Endothelial cell of umbilical vein (primary cell): ENCODE measurements around the gene CNTFR. TPM values are rescaled to one million over a fixed set of nuclear protein-coding genes. Genes with fewer than 3 reads are reported as not detected.

Experiments
- BruUV-seq: library from RNA; stranded (reverse); fragments of 400-500 nt; replicated peaks from 2 replicates; lab custom pipeline; 2021; lab: Mats Ljungman, UMichigan
- CTCF ChIA-PET: fragments of 300-600, 350-600 bp; sonication (Branson Sonifier 250); formaldehyde crosslinking; loops from one replicate; lab custom pipeline; 2021; ENCODE audit warnings: antibody characterized with exemption, inconsistent platforms; lab: Charles Lee
- POLR2A ChIA-PET: fragments of 300-600, 350-600 bp; sonication (Branson Sonifier 250); formaldehyde crosslinking; loops from one replicate; lab custom pipeline; 2021; ENCODE audit warnings: antibody characterized with exemption, inconsistent platforms; lab: Charles Lee
- DNase-seq: peaks from one replicate; pipeline ENCODE4 v3.0.0-alpha.2; 2011; ENCODE audit warnings: low read depth, low spot score
- FAIRE-seq: peaks from 2 replicates; lab custom pipeline; 2011; peaks lifted over from hg19 to GRCh38; lab: Jason Lieb, UNC
- H2AFZ ChIP-seq: 2 replicates; pipeline ENCODE4 v1.6.0; 2012; ENCODE audit warnings: low read depth, low read length, control low read depth, inconsistent platforms
- H3K27ac ChIP-seq: 2 replicates; pipeline ENCODE4 v1.5.1; 2011; ENCODE audit warnings: low read depth, mild to moderate bottlenecking, control low read depth, low read length, moderate library complexity; ENCODE audit not compliant: insufficient read depth
- H3K27me3 ChIP-seq, 2 experiments: 2 replicates each; pipeline versions ENCODE4 v1.6.0 to v1.6.1; 2011; ENCODE audit warnings: low read length in 2 of 2, mixed read lengths in 1 of 2; ENCODE audit not compliant: control insufficient read depth in 2 of 2, insufficient read depth in 2 of 2
- H3K36me3 ChIP-seq, 2 experiments: 2 replicates in 1 of 2; 3 replicates in 1 of 2; pipeline ENCODE4 v1.5.1; 2011; ENCODE audit warnings: low read length in 2 of 2, mild to moderate bottlenecking in 1 of 2, moderate library complexity in 1 of 2; ENCODE audit not compliant: control insufficient read depth in 2 of 2, insufficient read depth in 2 of 2; ENCODE audit errors: extremely low read depth in 1 of 2
- H3K4me1 ChIP-seq: 3 replicates; pipeline ENCODE4 v1.5.1; 2011; ENCODE audit warnings: mild to moderate bottlenecking, low read length; ENCODE audit not compliant: control insufficient read depth, insufficient read depth; ENCODE audit errors: extremely low read depth
- H3K4me2 ChIP-seq: 2 replicates; pipeline ENCODE4 v1.6.1; 2011; ENCODE audit warnings: low read length, control low read depth, mixed read lengths; ENCODE audit not compliant: insufficient read depth
- H3K4me3 ChIP-seq, 3 experiments: fragments of 200-600 bp in 1 of 3; sonication (generic), shearing (Covaris generic) in 1 of 3; replicated peaks in 1 of 3; 2 replicates each; pipeline ENCODE4 v1.5.1; 2011 to 2016; ENCODE audit warnings: control low read depth in 3 of 3, low read length in 3 of 3, mild to moderate bottlenecking in 2 of 3, inconsistent platforms in 1 of 3, low read depth in 1 of 3, moderate library complexity in 1 of 3; ENCODE audit not compliant: insufficient read depth in 1 of 3
- H3K79me2 ChIP-seq: 2 replicates; pipeline ENCODE4 v1.6.0; 2012; ENCODE audit warnings: low read length, inconsistent platforms; ENCODE audit not compliant: control insufficient read depth, insufficient read depth
- H3K9ac ChIP-seq: replicated peaks from 2 replicates; pipeline ENCODE3; 2011; ENCODE audit warnings: low read length, control low read depth; ENCODE audit not compliant: insufficient read depth; ENCODE audit errors: extremely low read depth
- H3K9me1 ChIP-seq: replicated peaks from 3 replicates; pipeline ENCODE4 v1.6.0; 2011; ENCODE audit warnings: mild to moderate bottlenecking, low read length; ENCODE audit not compliant: control insufficient read depth, insufficient read depth; ENCODE audit errors: extremely low read depth
- H3K9me3 ChIP-seq: replicated peaks from 2 replicates; pipeline ENCODE4 v1.5.1; 2012; ENCODE audit warnings: low read length, inconsistent platforms; ENCODE audit not compliant: control insufficient read depth, insufficient read depth
- H4K20me1 ChIP-seq: replicated peaks from 2 replicates; pipeline ENCODE3; 2011; ENCODE audit warnings: mild to moderate bottlenecking, low read length; ENCODE audit not compliant: control insufficient read depth, insufficient read depth; ENCODE audit errors: extremely low read depth
- FOS ChIP-seq: IDR thresholded peaks from 2 replicates; pipeline ENCODE4 v1.6.1; 2011; ENCODE audit warnings: mild to moderate bottlenecking, low read length, moderate library complexity, borderline replicate concordance; ENCODE audit not compliant: insufficient read depth
- GATA2 ChIP-seq: IDR thresholded peaks from 2 replicates; pipeline ENCODE4 v1.7.0; 2011; ENCODE audit warnings: low read depth, mild to moderate bottlenecking, moderate library complexity, mixed read lengths, low read length; ENCODE audit not compliant: insufficient read length, insufficient read depth
- JUN ChIP-seq: IDR thresholded peaks from 2 replicates; pipeline ENCODE4 v1.6.1; 2011; ENCODE audit warnings: borderline replicate concordance, low read depth; ENCODE audit not compliant: insufficient read length, insufficient read depth
- MYC ChIP-seq: IDR thresholded peaks from one replicate; pipeline ENCODE4 v1.6.1; 2011; ENCODE audit warnings: mild to moderate bottlenecking, low read depth, low read length
- POLR2A ChIP-seq: IDR thresholded peaks from 2 replicates; pipeline ENCODE4 v1.6.1; 2012; ENCODE audit warnings: low read depth, mild to moderate bottlenecking, control low read depth, low read length
- POLR2AphosphoS5 ChIP-seq: IDR thresholded peaks from 2 replicates; pipeline ENCODE4 v1.6.1; 2012; ENCODE audit warnings: low read depth, mild to moderate bottlenecking, control low read depth, low read length, moderate library complexity; ENCODE audit not compliant: insufficient read depth
- dilution Hi-C: fragments of 300-500 bp; cut with MboI; formaldehyde crosslinking; loops from one replicate; pipeline ENCODE4 v1.15.0; 2019; ENCODE audit warnings: low sequenced_read_pairs; ENCODE audit not compliant: extremely low pct_ligation_motif_present
- intact Hi-C: fragments of 100-400 bp; cut with micrococcal nuclease; formaldehyde crosslinking; loops from one replicate; pipeline ENCODE4 v1.10.0; 2022
- polyA plus RNA-seq, 4 experiments: library from polyadenylated mRNA; depleted of rRNA in 3 of 4; stranded (reverse) in 3 of 4; unstranded in 1 of 4; fragments of >200 nt; gene quantifications; 2 replicates each; pipeline versions ENCODE4 v1.2.1 to v1.2.3, GENCODE V29; 2011 to 2012; ENCODE audit warnings: missing spikeins in 1 of 4
- total RNA-seq: library from RNA; stranded (reverse); gene quantifications from 2 replicates; pipeline ENCODE4 v1.2.3, GENCODE V29; 2021
- TF ChIP-seq, protein P1 (sequence below): IDR thresholded peaks from 2 replicates; pipeline ENCODE4 v1.6.1; 2011; ENCODE audit not compliant: insufficient read depth, insufficient read length
- TF ChIP-seq, protein P2 (sequence below), 2 donors: IDR thresholded peaks; 1 replicate in 1 of 2; 2 replicates in 1 of 2; pipeline ENCODE4 v1.5.1; 2011; ENCODE audit warnings: low read length in 2 of 2, mild to moderate bottlenecking in 2 of 2, moderate library complexity in 2 of 2, control low read depth in 1 of 2, inconsistent platforms in 1 of 2, low read depth in 1 of 2; ENCODE audit not compliant: insufficient read depth in 1 of 2; ENCODE audit errors: extremely low read depth in 1 of 2

The CNTFR gene
- total and polyA plus RNA-seq, 2 donors (not counting 3 experiments of a cell fraction or from before 2014, with no cell fraction given) = not detected

DNA sequence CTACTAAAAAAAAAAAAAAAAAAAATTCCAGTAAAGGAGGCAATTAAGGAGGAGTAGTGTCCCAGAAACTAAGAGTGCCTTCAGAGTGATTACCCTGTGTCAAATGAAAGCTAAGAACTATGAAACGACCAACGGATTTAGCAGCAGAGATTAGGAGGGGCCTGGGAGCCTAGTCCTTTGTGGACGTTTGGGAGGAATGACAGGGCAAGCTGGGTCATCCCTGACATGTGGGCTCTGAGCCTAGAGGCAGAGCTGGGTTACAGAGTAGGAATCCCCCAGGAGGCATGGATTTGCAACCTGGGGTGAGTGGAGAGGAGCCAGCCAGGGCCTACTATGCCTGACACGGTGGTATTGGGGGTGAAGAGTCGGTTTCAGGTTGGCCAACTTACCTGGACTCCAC lies 43.6 kb upstream of the CNTFR start:
- Histone ChIP-seq H3K9me1 (no peaks in the 10 kb centered on the region), H3K4me2 (no peak overlapping the region), H3K4me1 (peaks cover 20% of the 10 kb centered on the region), H3K36me3 (peaks cover 0 to 2% of the 10 kb centered on the region in 2 experiments), H3K9me3 (no peaks in the 10 kb centered on the region), H3K4me3 (no peak overlapping the region), H3K9ac (no peak overlapping the region), H3K79me2 (peaks cover 19% of the 10 kb centered on the region), H4K20me1 (no peaks in the 10 kb centered on the region), H3K27ac (no peak overlapping the region), H3K27me3 (peaks cover 26 to 32% of the 10 kb centered on the region in 2 experiments), H2AFZ (no peak overlapping the region)
- no TSS peak for BruUV-seq
- ChIA-PET POLR2A (no interaction called here), CTCF (interaction anchor here (0.6 to 4.0 kb wide), 21 partner anchors 8 to 229 kb away, joined by 3 to 130 read pairs (median 7); partner anchors contain the start of genes CCL21, DCTN3, GALT and IL11RA)
- TF ChIP-seq POLR2AphosphoS5 = no peak
- dilution Hi-C loops (no loop called here), intact Hi-C loops (no loop called here)
- FAIRE-seq (no peak), DNase-seq (no peak)

GRCh38 chr9:34630402-34631154 lies 41.1 kb upstream of the CNTFR start:
- Histone ChIP-seq H3K4me3 (no peak overlapping the region), H3K4me1 (peaks cover 10% of the 10 kb centered on the region), H3K27ac (no peak overlapping the region), H2AFZ (no peak overlapping the region), H3K36me3 (peaks cover 0 to 2% of the 10 kb centered on the region in 2 experiments), H3K4me2 (no peak overlapping the region), H3K9me1 (no peaks in the 10 kb centered on the region), H3K9ac (no peak overlapping the region), H4K20me1 (no peaks in the 10 kb centered on the region), H3K9me3 (no peaks in the 10 kb centered on the region), H3K79me2 (peaks cover 4% of the 10 kb centered on the region), H3K27me3 (peaks cover 50 to 58% of the 10 kb centered on the region in 2 experiments)
- ChIA-PET POLR2A (no interaction called here), CTCF (interaction anchor here (0.7 to 1.0 kb wide), 3 partner anchors 10 to 72 kb away, joined by 3 read pairs; partner anchors contain the start of gene DCTN3)
- FAIRE-seq = no peak
- BruUV-seq = no TSS peak
- DNase-seq = no peak
- intact Hi-C loops = no loop called here
- no peak for TF ChIP-seq JUN
- no peak for TF ChIP-seq POLR2AphosphoS5
- TF ChIP-seq, protein P1, sequence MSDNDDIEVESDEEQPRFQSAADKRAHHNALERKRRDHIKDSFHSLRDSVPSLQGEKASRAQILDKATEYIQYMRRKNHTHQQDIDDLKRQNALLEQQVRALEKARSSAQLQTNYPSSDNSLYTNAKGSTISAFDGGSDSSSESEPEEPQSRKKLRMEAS = no peak
- TF ChIP-seq, protein P2, sequence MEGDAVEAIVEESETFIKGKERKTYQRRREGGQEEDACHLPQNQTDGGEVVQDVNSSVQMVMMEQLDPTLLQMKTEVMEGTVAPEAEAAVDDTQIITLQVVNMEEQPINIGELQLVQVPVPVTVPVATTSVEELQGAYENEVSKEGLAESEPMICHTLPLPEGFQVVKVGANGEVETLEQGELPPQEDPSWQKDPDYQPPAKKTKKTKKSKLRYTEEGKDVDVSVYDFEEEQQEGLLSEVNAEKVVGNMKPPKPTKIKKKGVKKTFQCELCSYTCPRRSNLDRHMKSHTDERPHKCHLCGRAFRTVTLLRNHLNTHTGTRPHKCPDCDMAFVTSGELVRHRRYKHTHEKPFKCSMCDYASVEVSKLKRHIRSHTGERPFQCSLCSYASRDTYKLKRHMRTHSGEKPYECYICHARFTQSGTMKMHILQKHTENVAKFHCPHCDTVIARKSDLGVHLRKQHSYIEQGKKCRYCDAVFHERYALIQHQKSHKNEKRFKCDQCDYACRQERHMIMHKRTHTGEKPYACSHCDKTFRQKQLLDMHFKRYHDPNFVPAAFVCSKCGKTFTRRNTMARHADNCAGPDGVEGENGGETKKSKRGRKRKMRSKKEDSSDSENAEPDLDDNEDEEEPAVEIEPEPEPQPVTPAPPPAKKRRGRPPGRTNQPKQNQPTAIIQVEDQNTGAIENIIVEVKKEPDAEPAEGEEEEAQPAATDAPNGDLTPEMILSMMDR (IDR thresholded peaks at IDR 0.05; ENCODE audit: extremely low read depth in 1 of 2, insufficient read depth in 1 of 2, low read depth in 1 of 2, low read length in 2 of 2) = no peak
- TF ChIP-seq GATA2 = no peak
- no peak for TF ChIP-seq POLR2A
- no peak for TF ChIP-seq FOS
- no peak for TF ChIP-seq MYC
- dilution Hi-C loops = no loop called here
